Measurements from ENCODE around the gene CNTN1. TPM values are rescaled to one million over a fixed set of nuclear protein-coding genes. Genes with fewer than 3 reads are reported as not detected.

CNTN1 gene
- total RNA-seq, 1 experiment from 2014 or later, result 6.5 TPM

DNA sequence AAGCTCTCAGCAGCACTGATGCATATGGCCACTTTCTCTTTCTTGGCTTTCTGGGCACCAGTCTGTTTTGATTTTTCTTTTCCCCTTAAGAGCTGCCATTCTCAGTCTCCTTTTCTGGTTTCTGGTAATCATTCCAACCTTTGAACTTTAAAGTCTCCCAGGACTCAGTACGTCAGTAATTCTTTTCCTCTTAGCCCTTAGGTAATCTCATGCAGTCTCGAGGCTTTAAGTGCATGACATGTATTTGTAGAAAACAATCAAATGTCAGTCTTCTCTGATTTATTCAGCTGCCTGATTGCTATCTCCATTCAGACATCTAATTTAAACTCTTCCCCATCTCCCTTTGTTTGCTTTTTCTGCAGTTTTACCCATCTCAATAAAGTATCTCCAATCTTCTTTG lies 356.8 kb downstream of the CNTN1 start:
- H2BK120ac ChIP-seq (ENCODE audit: low read depth, low read length, poor library complexity, severe bottlenecking), result no peak overlapping the region
- H2BK12ac ChIP-seq (ENCODE audit: insufficient read length, low read depth, low read length), result no peak overlapping the region
- H4K5ac ChIP-seq (ENCODE audit: insufficient read length, low read depth, low read length), result no peak overlapping the region
- no peaks in the 10 kb centered on the region for H3K4me1 ChIP-seq (ENCODE audit: insufficient read depth, low read length)
- no peak overlapping the region for H2BK15ac ChIP-seq (ENCODE audit: low read depth, low read length)
- H3K4me3 Mint-ChIP-seq, result no peak overlapping the region
- no peak for DNase-seq
- H3K79me1 ChIP-seq (ENCODE audit: insufficient read depth, low read depth, low read length, poor library complexity, severe bottlenecking), result no peaks in the 10 kb centered on the region
- no peak overlapping the region for H2BK5ac ChIP-seq (ENCODE audit: insufficient read length, low read length)
- H3K4me1 Mint-ChIP-seq, result no peaks in the 10 kb centered on the region
- no peak overlapping the region for H2AK5ac ChIP-seq (ENCODE audit: insufficient read length, low read length)
- no peak overlapping the region for H3K4ac ChIP-seq (ENCODE audit: low read depth, low read length)
- H3K23ac ChIP-seq (ENCODE audit: insufficient read length, low read depth, low read length), result no peak overlapping the region
- H2AFZ ChIP-seq (ENCODE audit: low read length), result no peak overlapping the region
- H3K27me3 ChIP-seq (ENCODE audit: insufficient read depth, low read length), result no peaks in the 10 kb centered on the region
- H4K20me1 ChIP-seq (ENCODE audit: control insufficient read depth, insufficient read depth, insufficient read length), result no peaks in the 10 kb centered on the region
- H3T11ph ChIP-seq (ENCODE audit: low read length), result no peak overlapping the region
- H4K91ac ChIP-seq (ENCODE audit: insufficient read length, low read depth, low read length), result no peak overlapping the region
- H3K23me2 ChIP-seq (ENCODE audit: insufficient read length, low read depth, low read length, poor library complexity, severe bottlenecking), result no peaks in the 10 kb centered on the region
- H4K8ac ChIP-seq (replicated peaks; ENCODE audit: insufficient read length, low read depth, low read length), result no peak overlapping the region
- no CpG with 5 or more reads among the region's 2 CpGs for WGBS (ENCODE audit: extremely low coverage, insufficient read length, low lambda C conversion rate)
- no peak overlapping the region for H2BK20ac ChIP-seq (ENCODE audit: low read depth, low read length, poor library complexity, severe bottlenecking)
- TF ChIP-seq, protein P1, sequence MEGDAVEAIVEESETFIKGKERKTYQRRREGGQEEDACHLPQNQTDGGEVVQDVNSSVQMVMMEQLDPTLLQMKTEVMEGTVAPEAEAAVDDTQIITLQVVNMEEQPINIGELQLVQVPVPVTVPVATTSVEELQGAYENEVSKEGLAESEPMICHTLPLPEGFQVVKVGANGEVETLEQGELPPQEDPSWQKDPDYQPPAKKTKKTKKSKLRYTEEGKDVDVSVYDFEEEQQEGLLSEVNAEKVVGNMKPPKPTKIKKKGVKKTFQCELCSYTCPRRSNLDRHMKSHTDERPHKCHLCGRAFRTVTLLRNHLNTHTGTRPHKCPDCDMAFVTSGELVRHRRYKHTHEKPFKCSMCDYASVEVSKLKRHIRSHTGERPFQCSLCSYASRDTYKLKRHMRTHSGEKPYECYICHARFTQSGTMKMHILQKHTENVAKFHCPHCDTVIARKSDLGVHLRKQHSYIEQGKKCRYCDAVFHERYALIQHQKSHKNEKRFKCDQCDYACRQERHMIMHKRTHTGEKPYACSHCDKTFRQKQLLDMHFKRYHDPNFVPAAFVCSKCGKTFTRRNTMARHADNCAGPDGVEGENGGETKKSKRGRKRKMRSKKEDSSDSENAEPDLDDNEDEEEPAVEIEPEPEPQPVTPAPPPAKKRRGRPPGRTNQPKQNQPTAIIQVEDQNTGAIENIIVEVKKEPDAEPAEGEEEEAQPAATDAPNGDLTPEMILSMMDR (conservative IDR thresholded peaks at IDR 0.05), result no peak
- H3K14ac ChIP-seq (ENCODE audit: insufficient read depth, low read length), result no peak overlapping the region
- H3K9ac ChIP-seq (ENCODE audit: extremely low read depth, insufficient read length, low read length), result no peak overlapping the region
- H3K18ac ChIP-seq (ENCODE audit: insufficient read length, low read depth, low read length), result no peak overlapping the region
- no peaks in the 10 kb centered on the region for H3K9me3 Mint-ChIP-seq
- no peaks in the 10 kb centered on the region for H3K27me3 Mint-ChIP-seq (ENCODE audit: low read depth)
- no peak overlapping the region for H3K27ac ChIP-seq (ENCODE audit: insufficient read length, low read depth, low read length)
- H3K4me2 ChIP-seq (ENCODE audit: insufficient read depth, insufficient read length, low read length), result no peak overlapping the region
- H3K56ac ChIP-seq (ENCODE audit: insufficient read length, low read depth, low read length), result no peak overlapping the region
- H3K27ac Mint-ChIP-seq, result no peak overlapping the region
- no peaks in the 10 kb centered on the region for H3K9me3 ChIP-seq (ENCODE audit: control insufficient read depth, low read depth, low read length)
- H3K79me2 ChIP-seq (ENCODE audit: insufficient read depth, low read length), result no peaks in the 10 kb centered on the region
- no peaks in the 10 kb centered on the region for H3K36me3 Mint-ChIP-seq (ENCODE audit: insufficient read depth in 1 of 3, low read depth in 3 of 3)

Data from H9 (cell line).